GM19438 (cell line): ENCODE data around the gene MYD88.

Source experiments
- ATAC-seq: cut with Tn5 transposase; IDR thresholded peaks from one replicate; pipeline ENCODE4 v1.9.1; 2021; ENCODE audit warnings: low read depth; ENCODE audit not compliant: unreplicated experiment

MYD88 gene

DNA sequence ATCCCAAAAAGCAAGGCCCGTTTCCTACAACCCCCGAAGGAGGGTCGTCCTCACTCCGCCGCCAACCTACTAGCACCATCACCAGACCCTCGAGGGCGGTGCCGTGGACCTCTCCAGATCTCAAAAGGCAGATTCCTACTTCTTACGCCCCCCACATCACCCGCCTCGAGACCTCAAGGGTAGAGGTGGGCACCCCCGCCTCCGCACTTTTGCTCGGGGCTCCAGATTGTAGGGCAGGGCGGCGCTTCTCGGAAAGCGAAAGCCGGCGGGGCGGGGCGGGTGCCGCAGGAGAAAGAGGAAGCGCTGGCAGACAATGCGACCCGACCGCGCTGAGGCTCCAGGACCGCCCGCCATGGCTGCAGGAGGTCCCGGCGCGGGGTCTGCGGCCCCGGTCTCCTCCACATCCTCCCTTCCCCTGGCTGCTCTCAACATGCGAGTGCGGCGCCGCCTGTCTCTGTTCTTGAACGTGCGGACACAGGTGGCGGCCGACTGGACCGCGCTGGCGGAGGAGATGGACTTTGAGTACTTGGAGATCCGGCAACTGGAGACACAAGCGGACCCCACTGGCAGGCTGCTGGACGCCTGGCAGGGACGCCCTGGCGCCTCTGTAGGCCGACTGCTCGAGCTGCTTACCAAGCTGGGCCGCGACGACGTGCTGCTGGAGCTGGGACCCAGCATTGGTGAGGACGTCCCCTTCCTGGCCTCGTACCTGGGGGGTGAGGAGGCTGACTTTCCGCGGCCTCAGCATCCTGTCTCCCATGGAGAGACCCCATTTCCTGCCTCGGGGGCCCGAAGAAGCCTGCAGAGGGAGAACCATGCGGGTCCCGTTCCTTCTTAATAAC, at the start of gene MYD88:
TSS of gene MYD88 (plus strand) at position 313 of the 842 bp plus-strand sequence. CDS start at position 353, 40 bp downstream.
- peak; percentile 39 for ATAC-seq

DNA sequence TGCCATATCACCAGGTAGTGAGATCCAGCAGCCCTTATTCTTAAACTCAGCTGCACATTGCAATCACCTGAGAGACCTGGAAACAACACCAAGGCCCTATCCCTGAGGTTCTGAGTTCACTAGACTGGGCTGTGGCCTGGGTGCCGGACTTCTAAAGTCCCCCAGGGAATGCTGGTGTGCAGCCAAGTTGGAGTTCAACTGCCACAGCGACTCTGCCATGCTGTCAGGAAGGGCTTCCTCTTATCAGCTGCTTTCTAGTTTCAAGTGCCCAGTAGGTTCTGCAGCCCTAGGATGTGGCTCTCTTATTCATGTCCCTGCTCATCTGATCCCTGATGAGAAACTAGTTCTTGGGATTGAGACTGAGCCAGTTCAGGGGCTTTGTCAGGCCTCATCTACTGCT, 49.3 kb upstream of the MYD88 start:
- no peak for ATAC-seq

DNA sequence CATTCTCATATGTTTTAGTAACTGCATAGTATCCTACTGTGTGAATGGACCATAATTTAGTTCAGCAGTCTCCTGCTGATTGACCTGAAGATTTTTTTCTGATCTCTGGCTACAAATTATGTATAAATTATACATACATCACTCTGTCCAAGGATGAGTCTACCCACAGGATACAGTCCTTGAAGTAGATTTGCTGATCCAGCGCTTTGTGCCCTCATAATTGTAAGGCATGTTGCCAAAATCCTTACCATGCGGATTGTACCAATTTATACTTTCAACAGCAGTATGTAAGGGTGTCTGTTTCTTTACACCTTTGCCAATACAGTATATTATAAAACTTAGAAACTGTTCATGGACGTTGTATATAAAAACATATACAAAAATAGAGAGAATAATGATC, 48.0 kb upstream of the MYD88 start:
- ATAC-seq = no peak

DNA sequence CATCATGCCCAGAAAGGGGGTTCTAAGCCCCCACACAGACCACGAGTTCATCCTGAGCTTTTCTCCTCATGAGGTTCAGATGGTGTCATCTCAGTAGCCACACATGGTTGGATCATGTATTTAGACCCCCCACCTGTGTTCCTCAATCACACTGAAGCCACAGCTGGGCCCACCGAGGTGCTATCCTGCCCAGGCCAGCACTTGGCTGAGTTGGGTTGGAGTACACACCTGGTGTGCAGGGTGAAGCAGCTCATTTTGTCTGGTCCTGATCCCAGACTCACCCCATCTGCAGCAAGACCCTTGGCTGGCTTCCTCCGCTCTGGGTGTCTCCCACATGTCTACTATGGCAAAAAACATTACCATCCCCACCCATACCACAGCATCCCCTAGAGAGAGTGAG, 43.5 kb upstream of the MYD88 start:
- no peak for ATAC-seq

DNA sequence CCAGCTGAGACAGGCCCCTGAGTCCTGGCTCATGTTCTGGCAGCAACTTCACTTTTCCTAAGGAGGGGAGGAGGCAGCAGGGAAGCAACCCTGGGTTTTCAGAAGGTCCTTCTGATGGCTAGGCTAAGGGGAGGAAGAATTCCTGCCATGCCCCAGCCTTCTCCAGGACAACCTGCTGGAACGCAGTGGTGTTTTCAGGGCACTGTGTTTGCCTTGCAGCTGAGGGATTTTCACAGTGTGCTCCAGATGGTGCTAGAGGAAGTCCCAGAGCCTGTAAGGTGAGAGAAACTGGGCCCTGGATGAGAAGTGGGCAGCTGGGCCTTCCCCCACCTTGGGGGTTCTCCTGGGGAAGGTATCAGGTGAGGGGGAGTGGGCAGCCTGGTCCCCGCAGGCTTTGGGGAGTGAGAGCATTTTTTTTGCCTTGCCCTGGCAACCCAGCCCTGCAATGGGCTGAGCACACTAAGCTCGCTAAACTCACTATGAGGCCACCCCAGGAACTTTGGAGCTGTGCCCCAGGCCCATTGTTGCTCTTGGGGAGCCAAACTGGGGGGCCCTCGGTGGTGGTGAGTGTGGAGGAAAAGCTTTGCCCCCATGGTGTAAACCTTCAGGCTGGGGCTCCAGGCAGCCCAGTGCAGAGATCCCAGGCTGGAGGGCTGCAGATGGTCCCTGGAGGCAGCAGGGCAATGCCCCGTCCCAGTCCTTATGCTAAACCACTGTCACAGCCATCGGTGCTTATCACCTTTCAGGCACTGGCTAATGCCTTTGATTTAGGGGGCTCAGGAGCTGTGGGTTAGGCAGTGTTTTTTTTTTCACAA, 42.6 kb upstream of the MYD88 start:
- no peak for ATAC-seq

DNA sequence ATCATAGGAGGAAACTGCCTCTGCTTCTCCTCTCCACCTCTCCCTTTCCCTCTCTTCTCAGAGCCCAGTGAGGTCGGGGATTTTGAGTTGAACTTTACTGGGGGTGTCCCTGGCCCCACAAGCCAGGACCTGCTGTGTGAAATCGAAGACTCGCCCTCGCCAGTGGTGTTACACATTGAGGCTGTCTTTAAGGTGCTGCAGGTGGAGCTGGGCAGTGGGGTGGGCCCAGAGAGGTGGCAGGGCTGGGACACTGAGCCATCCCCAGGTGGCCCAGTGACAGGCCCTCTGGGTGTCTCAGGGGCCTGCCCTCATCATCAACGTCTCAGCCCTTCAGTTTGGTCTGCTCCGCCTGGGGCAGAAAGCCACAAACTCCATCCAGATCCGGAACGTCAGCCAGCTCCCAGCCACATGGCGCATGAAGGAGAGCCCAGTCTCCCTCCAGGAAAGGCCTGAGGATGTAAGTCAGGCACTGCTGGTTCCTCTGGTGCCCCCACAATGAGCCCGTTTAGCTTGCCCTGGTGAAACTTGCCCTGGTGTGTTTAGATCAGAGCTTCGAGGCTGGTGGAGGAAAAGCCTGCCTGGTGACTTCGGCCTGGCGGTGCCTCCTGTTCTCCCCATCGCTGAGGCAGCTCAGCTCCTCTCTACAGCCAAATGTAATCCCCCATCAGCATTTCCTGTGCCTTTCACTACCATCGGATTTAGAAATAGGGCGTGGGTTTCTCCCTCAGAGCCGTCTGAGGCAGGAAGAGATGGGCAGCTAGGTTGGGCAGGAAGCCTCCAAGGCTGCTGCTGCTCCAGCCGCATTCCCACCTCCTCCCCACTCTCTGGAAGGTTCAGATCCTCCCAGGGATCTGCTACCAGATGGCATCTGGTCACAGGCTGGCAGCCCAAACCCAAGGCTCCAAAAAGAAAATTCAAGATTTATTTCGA, 40.8 kb upstream of the MYD88 start:
- ATAC-seq = no peak

DNA sequence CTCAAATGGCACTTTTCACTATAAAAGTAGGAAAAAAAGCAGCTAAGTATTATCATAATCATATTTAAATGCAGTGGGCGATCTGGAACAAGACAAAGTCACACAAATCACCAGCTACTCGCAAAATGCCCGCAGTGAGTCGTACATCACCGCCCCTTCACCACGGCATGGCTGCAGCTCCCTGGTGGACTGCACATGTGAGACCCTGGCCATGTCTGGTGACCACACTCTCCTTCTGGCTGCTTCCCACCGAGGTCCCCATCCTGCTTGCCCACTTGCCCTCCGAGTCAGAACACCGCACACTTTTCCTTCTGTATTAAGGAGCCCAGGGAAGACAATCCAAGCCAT, 40.1 kb upstream of the MYD88 start:
- no peak for ATAC-seq

DNA sequence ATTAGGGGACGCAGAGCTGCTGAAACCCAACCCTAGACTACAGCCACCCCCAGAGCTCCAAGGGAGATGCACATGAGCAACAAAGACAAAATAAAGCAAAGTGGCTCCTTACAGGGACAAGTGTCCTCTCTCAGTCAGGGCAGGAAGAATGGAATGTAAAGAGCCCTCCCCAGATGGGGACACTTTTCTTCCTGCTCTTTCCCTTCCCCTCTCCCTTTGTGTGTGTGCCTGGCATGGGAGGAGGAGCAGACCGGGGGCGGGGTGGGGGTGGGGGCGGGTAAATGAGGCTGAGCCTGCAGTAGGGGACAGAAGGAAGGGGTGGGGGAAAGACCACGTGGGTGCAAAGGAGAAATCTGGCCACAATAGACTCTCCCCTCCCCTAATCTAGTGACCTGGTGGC, 38.9 kb upstream of the MYD88 start:
- no peak for ATAC-seq

DNA sequence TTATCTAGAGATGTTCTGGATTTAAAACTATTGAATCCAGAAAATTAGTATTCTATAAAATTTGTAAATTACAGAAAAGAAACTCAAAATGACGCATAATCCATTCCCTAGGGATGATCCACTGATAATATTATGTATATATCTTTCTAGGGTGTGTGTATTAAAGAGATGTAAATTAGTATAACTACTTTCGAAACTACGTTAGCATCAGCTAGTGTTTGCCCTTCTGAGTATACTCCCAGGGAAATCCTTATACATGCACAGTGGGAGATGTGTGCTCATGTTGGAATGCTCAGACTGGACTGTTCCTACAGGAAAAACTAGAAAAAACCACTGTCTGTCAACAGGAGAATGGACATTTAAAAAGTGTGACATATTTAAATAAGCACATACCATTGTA, 38.0 kb upstream of the MYD88 start:
- no peak for ATAC-seq

DNA sequence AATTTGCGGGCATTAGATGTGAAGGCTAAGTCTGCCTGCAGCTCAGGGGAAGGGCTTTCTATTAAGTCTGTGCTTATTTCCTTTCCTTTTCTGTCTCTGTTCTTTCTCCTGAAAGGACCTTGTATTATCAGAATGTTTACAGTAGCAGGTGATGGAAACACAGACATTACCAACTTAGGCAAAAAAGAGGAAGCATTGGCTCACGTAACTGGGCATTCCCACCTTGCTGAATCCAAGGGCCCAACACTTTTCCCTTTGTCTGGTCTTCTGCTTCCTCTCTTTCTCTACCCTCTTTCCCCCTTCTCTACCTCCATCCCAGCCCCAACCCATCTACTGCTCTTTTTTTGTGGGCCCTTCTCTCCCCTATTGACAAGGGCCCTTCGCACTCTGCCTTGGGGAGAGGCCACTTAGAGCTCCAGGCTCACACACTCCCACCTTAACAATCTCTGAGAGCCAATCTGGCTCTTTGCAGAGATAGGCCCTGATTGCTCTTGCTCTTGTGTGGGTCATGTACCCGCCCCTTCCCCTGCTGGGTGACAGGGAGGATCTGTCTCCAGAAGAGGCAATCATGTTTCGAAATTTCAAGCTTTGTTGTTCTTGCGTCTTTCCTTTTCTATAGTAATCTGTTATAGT, 36.5 kb upstream of the MYD88 start:
- no peak for ATAC-seq

DNA sequence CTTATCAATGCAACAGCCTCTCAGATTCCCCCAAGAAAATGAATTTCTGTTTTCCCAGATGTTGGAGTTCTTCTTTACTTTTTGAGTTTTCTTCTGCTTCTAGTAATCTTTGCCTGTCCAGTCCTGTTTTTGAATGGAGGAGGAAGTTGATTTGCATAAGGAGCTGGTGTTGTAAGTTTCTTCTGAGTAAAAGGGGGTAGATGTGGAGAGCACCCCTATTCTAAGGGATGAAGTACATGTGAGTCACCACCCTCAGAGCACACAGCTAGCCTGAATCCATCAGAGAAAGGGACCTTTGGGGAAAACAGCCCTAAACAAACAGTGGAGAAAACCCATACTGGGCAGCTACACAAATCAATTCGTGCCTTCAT, 36.0 kb upstream of the MYD88 start:
- no peak for ATAC-seq

DNA sequence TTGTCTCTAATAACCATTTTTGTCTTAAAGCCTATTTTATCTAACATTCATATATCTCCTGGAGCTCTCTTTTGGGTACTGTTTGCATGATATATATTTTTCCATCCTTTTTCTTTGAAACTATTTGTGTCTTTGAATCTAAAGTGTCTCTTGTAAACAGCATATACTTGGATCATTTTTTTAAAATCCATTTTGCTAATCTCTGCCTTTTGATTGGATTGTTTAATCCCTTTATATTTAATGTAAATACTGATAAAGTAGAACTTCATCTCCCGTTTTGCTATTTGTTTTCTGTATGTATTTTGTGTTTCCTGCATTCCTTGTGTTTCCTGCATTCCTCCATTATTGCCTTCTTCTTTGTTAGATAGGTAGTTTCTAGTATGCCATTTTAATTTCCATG, 32.9 kb upstream of the MYD88 start:
- ATAC-seq = no peak

DNA sequence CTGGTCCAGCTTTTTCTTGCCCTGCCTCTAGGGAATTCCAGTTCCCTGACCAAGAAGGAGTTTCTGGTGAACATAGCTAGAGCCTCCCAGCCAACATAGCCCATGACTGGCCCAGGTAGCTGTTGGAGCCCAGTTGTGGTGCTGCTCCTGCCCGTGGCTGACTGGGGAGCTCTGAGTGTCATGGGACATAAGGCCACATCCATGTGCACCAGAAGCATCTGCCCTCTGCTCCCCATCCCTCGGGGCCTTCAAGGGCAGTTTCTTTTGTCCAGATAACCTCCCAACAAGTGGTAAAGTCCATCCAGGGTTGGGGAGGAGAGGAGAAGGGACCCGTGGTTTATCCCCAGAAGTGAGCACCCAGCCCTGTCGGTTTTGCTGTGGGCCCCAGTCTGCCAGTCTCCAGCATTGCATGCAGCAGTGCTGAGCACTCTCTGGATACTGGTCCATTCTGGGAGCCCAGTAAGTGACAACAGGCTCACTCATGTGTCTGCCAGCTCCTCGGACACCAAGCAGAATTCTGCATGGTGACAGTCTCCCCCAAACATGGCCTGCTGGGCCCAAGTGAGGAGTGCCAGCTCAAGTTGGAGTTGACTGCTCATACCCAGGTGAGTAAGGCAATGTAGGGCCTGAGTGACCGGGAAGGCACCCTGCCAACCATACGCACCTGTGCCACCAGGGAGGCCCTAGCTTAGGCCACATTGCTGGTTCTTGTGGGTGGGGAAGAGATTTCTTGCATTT, 30.4 kb upstream of the MYD88 start:
- ATAC-seq = no peak

DNA sequence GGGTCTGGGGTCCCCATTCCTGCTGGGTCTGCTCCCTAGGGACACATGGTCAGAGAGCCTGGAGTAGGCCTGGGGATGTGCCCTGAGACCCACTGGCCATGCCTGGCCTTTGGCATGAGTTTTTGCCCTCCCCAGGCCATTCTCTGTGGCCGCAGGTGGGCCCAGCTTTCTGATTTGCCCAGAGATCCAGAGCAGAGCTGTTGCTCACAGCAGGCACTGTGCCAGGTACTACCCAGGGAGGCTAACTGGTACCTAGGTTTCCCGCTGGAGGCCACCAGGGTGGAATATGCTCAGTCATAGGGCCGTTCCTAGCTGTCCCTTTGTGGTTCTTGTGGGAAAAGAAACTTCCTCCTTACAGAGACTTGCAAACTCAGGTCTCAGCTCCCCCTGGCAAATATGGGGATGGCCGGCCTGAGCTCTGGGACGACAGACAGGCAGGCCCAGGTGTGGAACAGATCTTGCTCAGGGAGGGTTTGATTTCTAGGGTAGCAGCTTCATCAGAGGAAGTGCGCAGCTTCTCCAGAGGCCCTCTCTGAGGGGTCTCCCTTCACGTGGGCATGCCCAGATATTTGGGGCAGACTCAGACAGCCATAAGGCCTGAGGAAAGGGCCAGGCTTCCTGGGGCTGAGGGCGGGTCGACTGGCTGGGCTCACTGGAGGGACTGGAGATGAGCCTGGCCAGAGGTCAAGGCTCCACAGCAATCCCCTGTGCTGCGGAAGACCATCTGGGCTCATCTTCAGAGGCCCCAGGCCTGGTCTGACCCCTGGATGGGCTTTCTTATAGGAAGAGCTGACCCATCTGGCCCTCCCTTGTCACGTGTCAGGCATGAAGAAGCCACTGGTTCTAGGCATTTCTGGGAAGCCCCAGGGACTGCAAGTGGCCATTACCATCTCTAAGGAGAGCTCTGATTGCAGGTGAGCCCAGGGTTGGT, 29.5 kb upstream of the MYD88 start:
- no peak for ATAC-seq

DNA sequence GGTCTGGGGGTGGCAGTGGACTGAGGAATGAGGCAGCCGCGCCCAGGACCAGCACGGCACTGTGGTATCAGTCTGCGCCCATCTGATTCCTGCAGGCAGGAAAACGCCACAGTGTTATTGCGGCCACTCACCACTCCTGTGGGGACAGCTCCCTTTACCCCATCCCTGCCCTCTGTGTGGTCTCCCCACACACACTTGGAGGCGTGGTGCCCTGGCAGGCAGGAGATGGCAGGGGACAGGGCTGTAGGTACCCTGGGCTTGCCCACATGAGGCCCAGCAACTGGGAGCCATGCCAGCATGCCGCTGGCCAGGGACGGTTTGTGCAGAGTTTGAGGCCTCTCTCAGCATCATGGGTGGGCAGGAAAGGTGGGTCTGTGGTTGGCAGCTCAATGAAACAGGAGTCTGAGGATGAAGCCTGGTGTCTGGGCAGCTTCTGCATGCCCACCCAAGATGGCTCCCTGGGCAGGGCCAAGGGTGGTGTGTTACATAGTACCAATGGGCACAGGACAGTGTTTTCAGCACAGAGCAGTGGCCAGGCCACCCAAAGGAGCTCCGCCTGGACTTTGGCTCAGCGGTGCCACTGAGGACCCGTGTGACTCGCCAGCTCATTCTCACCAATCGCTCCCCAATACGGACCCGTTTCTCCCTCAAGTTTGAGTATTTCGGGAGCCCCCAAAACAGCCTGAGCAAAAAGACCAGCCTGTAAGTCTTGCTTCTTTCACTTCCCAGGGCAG, 28.7 kb upstream of the MYD88 start:
- no peak for ATAC-seq

DNA sequence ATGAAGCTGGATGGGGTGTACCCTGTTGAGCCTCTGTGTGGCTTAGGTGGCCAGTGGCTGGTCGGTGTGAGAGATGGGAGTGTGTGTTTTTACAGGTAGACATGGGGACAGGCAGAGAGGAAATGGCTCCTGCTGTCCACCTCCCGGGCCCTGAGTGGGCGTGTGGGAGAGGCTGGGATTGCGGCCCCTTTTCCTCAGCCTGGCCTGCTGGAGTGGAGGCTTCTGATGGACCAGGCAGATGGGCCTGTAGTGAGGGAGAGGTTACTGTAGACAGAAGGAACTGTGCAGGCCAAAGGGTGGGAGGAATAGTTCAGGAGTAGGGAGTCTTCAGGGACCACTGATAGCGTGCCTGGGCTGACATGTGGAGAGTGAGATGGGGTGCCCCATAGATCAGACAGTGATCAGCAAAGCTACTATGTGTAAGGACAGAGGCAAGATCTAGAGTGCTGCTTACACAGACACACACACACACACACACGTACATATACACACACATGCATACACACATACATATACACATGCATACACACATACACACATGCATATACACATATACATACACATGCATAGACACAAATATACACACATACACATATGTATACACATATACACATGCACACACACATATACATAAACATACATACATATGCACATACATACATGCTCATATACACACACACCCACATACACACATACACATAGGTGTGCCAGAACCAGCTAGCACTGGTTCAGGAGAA, 28.0 kb upstream of the MYD88 start:
- ATAC-seq = no peak

DNA sequence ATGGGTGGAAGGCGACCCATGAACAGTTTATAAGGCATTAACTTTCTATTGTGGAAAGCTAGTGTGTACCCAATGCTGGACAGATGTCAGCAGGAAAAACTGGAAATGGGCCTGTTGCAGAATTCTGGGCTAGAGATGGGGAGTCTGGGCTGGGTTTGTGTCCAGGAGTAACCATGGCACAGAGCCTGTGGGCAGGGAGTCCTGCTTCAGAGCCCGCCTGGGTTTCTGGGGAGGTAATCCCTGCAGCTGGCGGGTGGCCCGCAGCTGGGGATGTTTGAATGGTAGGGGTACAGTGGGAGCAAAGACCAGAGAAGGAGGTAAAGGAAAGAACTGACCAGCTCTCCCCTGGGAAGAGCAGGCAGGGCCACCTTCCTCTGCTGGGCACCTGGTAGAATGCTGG, 27.3 kb upstream of the MYD88 start:
- ATAC-seq = no peak
